Measurements from ENCODE around the gene CACNA2D1.

The CACNA2D1 gene

GRCh38 chr7:82081644-82082224 is 361.8 kb downstream of the CACNA2D1 start:
- no peak for DNase-seq

DNA sequence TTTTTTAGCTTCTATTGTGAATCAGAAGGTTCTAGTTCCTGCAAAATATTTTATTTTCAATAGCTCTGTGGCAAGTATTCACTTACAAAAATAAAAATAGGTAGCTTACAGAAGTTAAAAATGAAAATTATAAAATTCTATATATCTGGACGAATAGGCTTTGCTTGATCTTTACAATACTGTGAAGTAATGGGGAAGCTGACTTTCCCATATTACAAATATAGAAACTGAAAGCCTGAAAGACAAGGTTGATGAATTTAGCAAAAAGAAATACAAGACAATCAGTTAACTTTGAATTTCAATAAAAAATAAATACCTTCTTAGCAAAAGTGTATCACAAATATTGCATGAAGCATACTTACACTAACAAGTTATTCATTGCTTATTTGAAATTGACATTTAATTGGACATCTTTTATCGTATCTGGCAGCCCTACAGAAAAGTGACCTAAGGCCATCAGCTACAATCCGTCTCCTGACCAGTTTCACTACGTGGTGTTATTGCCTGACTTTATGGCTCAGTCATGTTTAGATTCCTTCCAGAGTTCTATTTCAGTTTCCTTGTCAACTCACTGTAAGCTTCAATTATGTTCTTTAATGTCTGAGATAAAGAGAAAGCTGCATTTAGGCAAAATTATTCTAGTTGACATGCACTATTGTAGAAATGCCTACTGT is 363.2 kb downstream of the CACNA2D1 start:
- no peak for DNase-seq

- no peak for DNase-seq
Measured at GRCh38 chr7:82079527-82079926, 364.1 kb downstream of the CACNA2D1 start.

- DNase-seq = no peak
Measured at GRCh38 chr7:82078807-82079206, 364.8 kb downstream of the CACNA2D1 start.

- DNase-seq = no peak
Measured at GRCh38 chr7:82071468-82071867, 372.1 kb downstream of the CACNA2D1 start.

DNA sequence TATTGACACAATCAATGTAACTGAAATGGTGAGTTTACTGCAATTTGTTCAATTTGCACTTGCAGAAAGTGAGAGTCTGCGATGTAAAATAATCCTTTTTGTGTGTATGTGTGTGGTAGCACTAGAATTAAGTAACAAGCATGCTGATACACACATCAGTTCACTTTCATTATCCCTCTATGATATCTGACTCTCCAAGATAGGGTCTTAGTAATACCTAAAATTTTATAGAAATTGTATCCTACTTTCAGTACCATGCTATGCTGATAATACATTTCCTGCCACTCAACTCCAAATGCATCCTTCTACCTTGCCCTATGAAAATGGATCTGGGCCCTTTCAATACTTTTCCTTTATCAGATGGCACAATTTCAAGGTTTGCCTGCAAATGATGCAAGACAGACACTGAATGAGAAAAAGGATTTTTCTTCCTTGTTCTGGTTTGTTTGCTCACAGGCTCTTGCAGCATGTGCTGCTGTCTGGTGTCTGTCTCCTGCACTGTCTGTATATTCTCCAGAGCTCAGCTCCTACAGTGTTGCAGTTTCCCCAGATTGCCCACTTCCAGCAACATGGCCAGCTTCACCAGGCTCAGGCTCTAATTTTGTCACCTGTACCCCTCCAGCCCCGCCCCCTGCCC is 375.8 kb downstream of the CACNA2D1 start:
- no peak for DNase-seq

- DNase-seq = no peak
Measured at GRCh38 chr7:82057476-82057875, 386.1 kb downstream of the CACNA2D1 start.

DNA sequence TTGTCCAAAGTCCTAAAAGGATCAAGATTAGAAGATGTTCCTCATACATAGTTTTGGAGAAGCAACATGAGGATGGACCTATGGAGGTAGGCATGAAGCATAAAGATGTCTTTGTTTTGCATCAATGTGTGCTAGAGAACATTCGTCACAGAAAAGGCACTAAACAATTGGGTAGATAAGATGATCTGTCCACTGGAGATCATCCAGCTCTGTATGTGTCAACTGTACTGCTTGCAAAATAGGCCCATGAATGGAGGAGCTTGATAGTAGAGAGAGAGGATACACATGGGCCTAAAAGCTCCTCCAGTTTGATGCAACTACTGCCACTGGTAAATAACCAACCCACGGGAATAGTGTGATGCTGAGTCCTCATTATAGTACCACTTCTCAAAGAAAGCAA is 387.3 kb downstream of the CACNA2D1 start:
- DNase-seq = no peak

DNA sequence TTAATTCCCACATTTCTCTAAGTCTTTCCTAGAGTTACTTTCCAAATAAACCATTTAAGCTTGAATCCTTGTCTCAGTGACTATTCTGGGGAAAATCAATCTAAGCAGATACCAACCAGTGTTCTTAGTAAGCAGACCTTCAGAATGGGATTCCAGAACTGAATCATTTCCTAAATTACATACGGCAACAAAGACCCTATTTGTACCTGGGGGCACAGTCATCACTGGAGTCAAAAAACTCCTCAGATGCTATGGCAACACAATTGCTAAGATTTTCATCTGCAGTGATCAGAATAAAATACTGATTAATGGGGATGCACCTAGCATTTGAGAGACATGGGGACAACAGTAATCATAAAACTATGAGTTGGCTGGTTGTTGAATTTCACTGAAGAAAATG is 389.0 kb downstream of the CACNA2D1 start:
- DNase-seq = no peak

DNA sequence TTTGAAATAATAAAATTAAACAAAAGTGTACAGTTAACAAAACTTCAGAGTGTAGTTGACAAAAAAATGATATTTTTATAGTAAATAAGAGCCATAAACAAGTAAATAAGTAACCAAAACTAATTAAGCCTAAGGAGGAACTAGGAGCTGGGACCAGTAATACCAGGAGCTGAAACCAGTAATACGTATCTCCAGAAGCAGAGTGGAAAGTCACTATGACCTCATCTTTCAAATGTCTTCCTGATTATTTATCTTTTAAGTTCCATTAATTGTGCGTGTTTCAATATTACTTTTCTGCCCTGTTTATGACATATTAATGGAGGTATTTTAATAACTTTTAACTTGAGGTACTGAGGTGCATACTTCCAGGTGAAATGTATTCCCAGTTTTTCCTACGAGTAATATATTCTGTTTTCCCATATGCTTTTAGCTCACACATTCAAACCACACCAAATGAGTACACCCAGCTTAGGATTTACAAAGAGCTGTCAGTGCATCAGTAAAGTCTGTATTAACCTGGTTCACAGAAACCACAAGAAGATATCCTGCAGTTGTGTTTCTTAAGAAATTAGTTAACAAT is 390.0 kb downstream of the CACNA2D1 start:
- no peak for DNase-seq

- no peak for DNase-seq
Measured at GRCh38 chr7:82051601-82052000, 392.0 kb downstream of the CACNA2D1 start.

GRCh38 chr7:82050792-82051191 is 392.8 kb downstream of the CACNA2D1 start:
- DNase-seq = no peak

- no peak for DNase-seq
Measured at GRCh38 chr7:82049891-82050533, 393.6 kb downstream of the CACNA2D1 start.

DNA sequence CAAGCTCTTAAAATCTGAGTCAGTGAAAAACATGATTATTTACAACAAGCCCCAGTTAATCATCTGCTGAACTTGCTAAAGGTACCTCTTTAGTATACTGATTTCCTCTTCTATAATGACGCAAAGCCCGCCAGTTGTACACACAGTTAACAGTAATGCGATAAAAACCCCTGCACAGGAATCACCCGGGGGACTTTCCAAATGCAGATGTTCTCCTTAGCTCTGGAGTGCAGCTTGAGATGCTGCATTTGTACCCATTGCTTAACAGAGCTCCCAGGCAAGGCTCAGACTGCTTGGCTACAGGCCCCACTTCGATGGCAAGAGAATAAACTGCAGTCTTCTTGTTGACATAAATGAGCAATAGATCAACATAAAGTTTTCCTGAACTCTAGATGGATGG is 394.1 kb downstream of the CACNA2D1 start:
- DNase-seq = no peak

DNA sequence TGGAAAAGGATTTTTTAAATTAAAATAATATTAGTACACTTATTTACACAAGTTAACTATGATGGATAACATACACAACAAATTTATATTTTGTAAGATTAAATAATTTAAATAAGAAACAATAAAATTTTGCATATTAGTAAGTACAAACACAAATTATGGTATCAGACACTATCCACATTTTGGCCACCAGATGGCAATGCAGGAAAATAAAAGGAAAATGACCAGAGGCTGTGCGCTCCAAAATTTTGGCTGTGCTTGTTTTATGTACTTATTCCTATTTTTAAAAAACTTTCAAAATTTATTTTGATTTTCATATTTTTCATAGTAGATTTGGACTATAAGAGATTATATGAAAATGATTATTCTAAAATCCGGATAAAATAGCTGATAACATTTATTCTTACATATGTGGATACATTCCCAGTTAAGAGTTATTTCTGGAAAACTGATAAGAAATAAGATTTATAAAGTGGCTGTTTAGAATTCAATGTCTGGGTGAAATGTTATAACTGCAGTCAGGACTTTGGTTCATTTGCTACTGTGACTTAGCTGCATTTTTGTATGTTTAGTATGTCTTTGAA is 399.0 kb downstream of the CACNA2D1 start:
- DNase-seq = no peak

- DNase-seq = no peak
Measured at GRCh38 chr7:82039621-82040020, 404.0 kb downstream of the CACNA2D1 start.

- no peak for DNase-seq
Measured at GRCh38 chr7:82036146-82036886, 407.3 kb downstream of the CACNA2D1 start.

DNA sequence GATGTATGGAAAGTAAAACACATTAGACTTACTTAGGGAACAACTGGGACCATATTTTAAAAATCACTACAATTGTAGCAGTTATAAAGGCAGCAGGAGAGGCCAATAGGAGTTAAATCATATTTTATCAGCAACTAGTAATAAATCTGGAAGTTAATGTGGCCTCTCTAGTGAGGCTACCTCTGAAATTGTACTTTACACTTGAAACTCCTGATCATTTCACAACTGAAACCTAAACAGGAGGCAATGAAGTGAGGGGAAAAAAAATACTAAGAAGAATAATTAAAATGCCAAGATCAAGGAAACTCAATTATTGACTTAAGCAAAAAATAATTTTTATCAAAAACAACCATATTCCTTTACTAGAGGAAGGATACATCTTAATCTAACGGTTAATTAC is 408.1 kb downstream of the CACNA2D1 start:
- no peak for DNase-seq

DNA sequence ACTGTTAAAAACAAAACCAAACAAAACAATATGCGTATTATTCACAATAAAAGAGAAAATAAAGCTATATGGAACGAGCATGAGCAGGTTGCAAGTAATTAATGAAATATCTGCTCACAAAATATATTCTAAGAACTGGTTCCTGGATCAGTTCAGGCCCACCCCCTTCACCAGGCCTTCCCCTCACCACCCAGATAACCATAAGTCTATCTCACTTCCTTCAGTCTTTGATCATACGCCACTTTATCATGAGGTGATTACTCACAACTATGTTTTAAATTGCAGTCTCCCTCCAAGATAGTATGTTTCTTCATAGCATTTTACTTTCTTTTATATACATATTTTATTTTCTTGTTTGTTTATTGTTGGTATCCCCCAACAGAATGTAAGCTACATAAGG is 410.7 kb downstream of the CACNA2D1 start:
- no peak for DNase-seq

- DNase-seq = no peak
Measured at GRCh38 chr7:82029236-82029913, 414.2 kb downstream of the CACNA2D1 start.

GRCh38 chr7:82028097-82028496 is 415.5 kb downstream of the CACNA2D1 start:
- no peak for DNase-seq

DNA sequence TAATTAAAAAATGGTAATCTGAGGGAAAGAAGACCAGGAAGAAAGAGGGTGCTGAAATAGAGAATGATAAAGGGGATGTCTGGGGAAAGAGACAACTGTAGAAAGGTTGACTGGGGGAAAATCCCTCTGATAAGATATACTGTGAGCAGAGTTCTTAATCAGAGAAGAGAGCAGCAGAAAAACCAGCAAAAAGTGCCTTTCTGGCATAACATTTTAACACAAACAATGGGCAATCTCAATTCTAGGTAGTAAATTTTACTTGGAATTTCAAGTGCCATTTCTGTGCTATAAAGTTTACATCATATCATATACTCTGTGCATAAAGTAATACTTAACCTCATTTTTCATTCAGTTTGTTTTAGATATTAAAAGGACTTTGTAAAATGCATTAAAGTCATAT is 421.9 kb downstream of the CACNA2D1 start:
- no peak for DNase-seq

Measured in NCI-H1048 (cell line).